GDM1 (cell line): ENCODE measurements around the gene CHST15.

ENCODE experiments used
- DNase-seq: peaks from one replicate; lab custom pipeline; 2025; lab: John Stamatoyannopoulos, UW

The CHST15 gene

DNA sequence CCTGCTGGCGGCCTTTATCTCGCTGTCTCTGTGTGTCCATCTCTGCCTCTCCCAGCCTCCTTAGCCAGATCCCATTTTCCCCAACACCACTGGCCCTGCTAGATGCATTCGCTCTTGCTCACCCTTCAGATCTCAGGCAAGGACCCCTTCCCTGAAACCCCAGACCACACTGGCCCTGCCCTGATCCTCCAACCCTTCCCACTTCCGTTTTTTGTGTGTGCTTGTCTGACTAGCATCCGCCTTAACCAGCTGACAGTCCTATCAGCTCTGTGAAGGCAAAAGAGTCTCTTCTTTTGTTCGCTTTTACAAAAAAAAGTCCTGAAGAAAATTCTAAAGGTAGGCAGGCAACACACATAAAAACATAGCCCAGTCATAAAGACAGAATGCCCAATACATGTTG lies 28.7 kb downstream of the CHST15 start:
- DNase-seq: no peak

DNA sequence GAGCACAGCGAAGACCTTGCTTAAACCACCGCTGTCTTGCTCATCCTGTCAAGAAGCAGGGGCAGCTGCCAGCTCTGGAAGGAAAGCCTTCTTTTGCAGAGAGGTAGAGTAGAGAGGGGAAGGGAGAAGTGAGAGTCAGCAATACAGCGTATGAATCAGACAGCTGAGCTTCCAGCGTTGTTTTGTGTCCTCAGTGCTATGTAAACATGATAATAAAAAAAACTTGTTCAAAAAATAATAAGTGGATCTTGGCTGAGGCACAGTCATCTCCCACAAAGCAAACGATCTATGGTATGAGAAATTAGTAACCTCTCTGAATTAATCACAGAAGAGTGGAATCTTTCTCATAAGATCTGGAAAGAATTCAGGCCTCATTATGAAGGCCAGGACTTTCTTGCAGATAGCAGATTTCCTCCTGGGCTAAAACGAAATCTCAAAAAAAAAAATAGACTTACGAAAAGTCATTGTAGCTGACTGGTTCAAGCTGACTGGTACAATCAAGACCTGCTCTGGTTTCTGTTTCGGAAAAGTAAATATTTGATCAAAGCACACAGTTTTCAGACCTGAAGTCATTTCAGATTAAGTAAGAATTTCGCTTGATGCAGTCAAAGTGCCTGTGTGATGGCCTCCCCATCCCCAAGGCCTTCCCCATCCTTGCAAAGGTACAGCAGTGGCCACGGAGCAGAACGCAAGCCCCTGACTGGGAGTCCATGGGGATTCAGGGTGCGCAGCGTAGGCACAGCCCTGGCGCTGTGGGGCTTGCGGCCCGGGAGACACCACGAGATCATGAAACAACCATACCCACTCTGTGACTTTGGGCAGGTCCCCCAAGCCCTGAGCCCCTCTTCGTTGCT lies 29.4 kb downstream of the CHST15 start:
- no peak for DNase-seq

DNA sequence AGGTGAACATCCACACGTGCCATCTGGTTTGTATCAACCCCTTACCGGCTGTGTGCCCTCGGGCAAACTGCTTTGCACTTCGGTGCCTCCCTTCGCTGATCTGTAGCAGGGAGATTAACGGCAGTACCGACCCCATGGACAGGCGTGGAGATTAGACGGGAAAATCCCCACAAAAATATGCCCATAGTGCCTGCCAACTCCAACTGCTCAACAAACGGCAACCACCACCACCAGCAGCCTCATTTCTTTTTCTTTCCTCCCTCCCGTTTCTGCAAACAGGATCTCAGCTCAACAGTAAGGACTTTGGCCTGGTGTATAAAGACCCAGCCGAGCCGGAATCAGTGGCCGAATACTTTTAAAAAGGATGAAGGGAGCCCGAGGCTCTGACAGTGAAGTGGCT lies 31.0 kb downstream of the CHST15 start:
- no peak for DNase-seq

DNA sequence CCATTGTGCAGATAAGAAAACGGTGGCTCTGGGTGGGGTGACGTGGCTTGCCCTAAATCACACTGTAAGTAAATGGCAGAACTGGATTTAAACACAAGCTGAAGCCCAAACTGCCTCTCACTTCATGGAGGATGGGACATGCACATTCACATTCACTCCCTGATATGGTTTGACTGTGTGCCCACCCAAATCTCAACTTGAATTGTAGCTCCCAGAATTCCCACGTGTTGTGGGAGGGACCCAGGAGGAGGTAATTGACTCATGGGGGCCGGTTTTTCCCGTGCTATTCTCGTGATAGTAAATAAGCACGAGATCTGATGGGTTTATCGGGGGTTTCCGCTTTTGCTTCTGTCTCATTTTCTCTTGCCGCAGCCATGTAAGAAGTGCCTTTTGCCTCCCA lies 32.4 kb downstream of the CHST15 start:
- DNase-seq: no peak

DNA sequence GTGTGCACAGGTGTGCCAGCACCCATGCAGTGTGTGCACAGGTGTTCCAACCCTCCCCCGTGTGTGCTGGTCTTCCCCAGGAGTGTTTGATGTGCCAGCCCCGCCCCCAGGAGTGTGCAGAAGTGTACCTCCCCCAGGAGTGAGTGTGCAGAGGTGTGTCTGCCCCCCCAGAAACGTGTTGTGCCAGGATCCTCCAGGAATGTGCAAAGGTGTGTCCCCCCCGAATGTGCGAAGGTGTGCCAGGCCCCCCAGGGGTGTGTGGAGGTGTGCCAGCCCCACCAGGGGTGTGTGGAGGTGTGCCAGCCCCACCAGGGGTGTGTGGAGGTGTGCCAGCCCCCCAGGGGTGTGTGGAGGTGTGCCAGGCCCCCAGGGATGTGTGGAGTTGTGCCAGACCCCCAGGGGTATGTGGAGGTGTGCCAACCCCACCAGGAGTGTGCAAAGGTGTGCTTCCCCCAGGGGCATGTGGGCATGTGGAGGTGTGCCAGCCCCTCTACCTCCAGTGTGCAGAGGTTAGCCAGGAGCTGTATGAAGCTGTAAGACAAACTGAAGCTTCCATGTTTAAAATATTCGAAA lies 33.2 kb downstream of the CHST15 start:
- DNase-seq: no peak

DNA sequence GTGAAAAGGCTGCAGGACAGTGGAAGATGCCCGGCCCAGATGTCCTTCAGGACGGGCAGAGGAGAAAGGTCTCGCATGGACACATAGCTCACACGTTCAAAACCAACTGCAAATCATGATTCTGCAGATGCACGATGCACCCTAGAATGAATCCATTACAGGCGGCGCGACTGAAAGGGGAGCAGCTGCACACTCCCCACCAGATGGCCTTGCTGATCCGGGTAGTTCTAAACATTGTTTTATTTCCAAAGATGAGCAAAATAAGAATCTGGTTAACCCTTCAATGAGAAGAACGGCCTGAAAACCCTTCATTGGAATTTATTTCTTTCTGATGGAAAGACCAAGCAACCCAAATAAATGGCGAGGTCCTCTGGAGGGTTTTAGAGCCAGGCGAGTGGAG lies 33.8 kb downstream of the CHST15 start:
- no peak for DNase-seq

DNA sequence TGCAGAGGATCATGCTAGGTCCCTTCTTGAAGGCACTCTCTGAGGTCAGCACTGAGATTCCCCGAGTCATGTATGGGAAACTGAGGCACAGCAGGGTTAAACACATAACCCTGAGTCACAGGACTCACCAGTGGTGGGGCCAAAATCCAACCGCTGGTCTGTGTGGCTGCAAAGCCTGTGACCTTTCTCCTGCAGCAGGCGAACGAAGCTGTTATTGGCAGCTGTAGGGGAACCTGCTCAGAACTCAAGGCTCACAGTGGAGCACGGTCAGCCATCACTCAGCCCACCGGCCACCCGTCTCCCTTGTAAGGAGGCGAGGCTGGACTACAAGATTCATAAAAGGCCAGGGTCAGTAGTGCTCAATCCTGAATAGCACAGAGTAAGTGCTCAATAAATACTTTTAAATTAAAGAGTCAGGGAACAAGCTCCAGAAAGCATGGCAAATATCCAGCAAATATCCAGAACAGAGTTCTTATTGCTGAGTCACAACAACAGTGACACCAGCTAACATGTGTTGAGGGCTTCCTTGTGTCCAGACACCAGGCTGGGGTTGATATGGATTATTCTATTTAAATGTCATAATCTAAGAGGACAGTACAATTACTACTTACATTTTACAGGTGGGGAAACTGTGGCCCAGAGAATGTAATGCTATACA lies 34.9 kb downstream of the CHST15 start:
- DNase-seq: no peak

DNA sequence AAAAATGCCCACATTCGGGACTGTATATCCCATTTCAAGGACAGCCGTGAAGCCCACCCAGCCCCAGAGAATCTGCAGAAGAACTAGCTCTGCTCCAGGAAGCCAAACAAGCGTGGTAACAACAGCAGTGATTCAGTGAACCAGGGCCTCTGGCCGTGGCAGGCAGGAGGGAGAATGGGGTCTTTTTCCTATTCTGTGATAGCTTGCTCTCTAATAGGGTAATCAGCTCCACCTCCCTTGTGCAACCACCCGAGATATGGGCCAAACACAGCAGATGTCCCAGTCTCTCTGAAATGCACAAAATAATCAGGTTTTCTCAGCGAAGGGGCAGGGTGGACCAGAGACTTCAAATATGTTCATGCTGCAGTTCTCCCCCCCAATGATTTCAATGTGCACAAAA lies 35.8 kb downstream of the CHST15 start:
- DNase-seq: no peak

DNA sequence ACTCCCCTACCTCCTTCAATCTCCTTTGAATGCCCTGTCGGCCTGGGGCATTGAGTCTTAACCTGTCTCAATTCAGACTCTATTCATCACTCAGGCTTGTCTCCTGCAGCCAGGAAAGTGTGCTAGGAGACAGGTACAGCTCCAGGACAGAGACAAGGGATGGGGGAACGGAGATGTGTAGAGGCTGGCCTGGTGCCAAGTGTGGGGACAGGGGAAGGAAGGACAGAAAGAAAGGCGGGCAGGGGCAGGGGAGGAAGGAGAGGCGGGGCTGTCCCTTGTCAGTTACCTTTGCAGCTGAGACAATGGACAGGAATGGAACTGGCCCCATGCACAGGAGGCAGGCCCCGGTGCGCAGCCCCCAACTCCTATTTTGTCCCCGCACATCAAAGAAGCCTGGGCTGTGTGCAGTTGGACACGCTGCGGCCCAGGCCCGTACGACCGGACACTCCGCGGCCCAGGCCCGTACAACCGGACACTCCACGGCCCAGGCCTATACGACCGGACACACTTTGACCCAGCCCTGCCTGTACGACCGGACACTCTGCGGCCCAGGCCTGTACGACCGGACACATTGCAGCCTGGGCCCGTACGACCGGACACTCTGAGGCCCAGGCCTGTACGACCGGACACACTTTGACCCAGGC lies 36.9 kb downstream of the CHST15 start:
- DNase-seq: no peak

DNA sequence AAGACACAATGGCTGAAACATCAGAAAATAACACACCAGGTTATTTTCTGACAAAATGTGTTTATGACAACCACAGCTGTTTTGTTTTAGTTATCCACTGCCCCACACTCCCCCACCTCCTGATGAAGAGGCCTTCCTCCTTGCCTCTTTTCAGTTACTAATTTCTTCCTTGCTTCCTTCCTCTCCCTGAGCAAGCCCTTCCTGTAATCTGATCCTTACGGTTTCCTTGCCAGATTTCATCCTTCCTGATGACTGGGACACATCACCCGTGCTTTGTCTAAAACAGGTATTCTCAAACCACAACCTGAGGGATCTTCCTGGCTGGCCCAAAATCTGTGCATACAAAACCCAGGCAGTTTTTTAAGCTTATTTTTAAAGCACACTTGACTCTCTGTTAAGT lies 39.4 kb downstream of the CHST15 start:
- no peak for DNase-seq

DNA sequence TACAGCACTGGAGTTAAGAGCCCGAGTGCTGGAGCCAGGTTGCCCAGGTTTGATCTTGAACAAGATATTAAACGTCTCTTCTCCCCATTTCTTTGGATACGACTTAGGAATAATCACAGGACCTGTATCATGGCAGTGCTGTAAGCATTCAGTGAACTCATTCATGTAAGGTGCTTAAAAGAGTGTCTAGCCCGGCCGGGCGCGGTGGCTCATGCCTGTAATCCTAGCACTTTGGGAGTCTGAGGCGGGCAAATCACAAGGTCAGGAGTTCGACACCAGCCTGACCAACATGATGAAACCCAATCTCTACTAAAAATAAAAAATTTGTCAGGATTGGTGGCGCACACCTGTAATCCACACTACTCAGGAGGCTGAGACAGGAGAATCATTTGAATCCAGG lies 40.8 kb downstream of the CHST15 start:
- DNase-seq: no peak

DNA sequence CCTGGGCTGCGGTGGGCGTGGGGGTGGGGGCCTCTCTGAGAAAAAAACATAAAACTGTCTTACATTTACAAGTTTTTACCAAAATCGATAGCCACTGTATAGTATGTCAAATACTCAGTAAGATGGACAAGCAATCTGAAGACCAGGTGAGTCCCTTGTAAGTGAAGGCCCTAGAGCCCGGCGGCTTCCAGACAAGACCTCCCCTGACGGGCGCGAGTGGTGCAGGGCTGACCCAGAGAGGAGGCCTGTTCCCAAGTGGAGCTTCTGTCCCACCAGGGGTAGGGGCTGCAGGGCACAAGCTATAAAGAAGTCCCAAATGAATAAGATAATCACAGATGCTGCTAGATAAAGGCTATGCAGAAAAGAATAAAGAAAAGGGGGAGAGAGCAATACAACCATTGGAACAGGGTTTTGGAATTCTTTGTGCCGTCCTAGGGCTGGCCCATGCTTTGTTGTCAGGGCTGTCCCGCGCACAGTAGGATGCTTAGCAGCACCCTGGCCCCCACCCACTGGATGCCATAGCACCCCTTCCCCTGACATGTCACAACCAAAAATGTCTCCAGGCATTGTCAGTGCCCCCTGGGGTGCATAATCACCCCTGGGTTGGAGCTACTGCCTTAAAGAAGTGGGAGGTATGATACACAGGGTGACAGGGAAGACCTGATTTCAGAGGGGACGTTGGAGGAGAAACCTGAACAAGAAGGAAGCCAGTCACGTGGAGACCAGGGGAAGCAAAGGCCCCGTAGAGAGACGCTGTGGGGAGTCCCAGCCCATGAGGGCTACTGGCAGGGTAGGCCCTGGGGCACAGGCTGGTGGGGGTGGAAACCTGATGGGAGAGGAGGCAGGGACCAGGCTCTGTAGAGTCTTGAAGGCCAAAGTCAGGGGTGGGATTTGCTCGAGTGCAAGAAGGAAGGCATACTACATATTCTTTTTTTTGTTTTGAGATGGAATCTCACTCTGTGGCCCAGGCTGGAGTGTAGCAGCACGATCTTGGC lies 43.1 kb downstream of the CHST15 start:
- DNase-seq: no peak

DNA sequence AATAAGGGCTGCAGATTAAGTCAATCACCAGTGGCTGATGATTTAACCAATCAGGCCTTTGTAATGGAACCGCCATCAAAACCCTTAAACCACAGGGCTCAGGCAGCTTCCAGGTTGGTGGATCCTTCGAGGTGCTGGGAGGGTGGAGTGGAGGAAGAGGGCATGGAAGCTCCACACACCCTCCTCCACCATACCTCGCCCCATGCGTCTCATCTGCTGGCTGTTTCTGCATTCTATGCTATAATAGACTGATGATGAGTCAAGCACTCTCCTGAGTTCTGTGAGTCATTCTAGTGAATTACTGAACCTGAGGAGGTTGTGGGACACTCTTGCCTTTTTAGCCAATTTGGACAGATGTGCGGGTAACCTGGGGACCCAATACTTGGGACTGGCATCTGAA lies 43.9 kb downstream of the CHST15 start:
- DNase-seq: no peak

DNA sequence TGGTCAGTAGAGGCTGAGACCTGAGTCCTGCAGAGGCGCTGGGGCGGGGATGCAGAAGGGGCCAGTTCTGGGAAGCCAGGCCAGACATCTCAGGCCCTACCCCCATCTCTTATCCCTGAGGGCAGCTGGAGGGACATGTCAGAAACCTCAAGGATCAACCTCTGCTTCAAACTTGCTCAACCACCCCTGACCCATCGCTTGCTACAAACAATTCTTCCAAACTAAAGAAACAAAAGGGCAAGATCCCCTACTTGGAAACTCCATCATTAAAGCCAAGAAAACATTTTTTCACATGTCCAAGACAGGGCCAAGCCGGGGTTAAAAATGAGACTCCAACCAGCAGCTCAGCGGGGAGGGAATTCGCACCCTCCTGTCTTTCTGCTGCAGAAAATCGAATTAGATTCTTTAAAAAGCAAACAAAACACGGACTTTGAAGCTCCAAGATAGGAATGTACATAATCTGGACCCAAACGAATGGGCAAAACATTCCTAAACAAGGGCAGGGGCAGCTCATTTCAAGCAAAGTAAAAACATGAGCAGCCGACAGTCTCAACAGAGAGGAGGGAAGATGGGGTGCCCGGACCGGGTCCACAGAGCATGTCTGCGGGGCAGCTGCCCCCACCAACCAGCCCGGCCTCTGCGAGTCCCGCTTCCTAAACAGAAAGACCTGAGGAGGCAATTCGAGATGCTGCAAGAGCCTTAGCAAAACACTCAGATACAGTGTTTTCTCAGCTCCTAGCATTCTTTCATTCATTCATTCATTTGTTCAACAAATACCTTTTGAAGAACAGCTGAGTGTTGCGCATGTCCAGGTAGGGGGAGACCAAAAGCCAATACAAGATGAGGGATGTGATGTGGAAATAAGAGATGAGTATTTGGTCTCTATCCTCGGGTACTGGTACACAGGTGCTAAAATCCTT lies 44.8 kb downstream of the CHST15 start:
- no peak for DNase-seq

DNA sequence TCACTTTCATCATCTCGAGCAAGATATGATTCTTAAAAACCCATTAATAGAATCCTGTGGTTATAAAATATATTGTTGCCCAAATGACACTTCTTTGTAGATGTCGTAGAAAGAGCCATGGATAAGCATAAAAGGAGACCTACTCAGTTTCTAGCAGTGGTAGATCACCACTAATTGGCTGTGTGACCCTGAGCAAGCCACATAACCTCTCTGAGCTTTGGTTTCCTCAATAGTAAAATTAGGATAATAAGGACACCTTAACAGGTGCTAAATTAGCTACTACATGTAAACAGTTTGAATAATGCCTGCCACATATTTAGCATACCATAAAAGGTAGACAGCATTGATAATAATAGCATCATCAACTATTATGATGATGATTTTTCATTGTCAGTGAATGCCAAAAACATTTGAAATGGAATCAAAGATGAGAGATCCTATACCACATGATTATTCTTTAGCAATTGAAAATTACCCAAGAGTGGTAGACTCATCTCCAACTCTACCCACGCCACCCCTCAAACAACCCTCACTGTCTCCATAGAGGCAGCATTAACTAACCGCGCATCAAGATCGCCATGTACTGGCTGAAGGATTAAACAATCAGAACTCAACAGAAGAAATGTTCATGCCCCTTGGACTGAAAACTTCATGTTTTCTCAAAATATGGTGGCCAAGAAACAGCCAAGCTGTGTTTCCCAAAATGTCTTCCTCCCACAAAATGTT lies 45.8 kb downstream of the CHST15 start:
- DNase-seq: no peak

DNA sequence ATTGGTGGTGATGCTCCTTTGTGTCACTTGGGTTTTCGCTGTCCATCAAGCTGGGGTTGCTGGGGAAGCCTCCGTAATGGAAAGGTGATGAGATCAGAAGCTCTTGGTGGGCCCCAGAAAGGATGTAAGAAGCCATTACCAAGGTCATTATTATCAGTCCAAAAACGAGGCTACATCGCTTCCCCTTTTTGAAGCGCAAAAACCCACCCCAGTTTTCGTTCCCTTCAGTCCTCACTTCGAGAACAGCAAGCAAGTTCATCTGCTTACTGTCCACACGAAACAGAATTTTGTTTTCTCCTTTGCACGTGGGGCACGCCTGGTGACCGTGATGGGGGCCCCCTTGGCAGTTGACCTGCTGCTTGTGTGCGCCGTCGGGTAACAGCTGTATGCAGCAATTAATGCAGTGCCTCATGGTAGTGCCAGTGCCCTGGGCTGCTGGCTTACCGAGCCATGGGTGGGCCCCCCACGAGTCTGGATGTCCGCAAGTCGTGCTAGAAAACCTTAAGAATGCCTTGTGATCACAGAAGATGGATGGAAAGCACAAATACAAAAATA lies 47.5 kb downstream of the CHST15 start:
- DNase-seq: no peak

DNA sequence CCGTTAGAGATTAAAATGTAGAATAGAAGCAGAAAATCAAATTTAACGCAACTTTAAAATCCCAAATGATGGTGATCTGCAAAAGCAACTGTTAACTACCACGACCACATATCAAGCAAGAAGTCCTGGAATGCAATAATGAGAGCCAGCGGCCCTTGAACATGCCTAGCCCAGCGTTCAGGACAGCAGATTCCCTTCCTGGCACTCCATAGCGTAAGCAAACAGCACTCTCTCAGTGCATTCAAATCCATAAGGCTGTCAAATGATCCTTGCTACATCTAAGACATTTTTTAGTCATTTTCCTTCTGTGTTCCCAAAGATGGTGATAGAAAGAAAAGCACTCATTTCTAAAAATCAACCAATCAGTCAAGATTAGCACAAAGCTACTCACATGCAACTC lies 48.1 kb downstream of the CHST15 start:
- DNase-seq: no peak

DNA sequence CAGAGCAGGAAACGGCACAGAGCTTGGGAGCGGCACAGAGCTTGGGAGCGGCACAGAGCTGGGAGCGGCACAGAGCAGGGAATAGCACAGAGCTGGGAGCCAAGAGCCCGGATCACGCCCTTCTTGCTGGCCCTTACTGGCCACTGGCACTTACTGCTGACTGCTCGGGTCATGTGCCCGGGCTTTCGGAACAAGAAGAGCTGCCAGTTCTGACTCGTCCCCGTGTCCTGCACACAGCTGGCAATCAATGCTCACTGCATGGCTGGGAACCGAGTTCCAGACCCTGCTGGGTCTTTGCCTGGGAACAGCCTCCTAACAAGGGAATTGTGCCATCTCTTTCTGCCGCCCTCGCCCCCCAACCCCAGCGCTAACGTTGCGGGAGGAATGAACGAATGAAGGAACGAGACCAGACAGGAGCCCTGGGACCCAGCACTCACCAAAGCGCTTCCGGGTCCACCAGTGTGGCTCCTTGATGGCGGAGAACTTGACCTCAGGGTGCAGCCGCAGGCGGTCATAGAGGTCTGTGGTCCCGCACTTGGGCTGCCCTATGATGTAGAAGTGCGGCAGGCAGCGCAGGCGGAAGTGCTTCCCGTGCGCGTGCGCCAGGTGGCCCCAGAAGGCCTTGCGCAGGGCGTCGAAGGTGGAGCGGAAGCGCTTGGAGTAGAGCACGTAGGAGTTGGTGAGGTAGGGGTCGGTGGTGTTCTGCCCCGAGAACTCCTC lies 49.1 kb downstream of the CHST15 start:
- DNase-seq: no peak
